Skeletal muscle tissue (tissue), 4 donors: ENCODE results near the gene DPYD. TPM values are rescaled to one million over a fixed set of nuclear protein-coding genes. Genes with fewer than 3 reads are reported as not detected.

ENCODE experiments used
- H3K27ac ChIP-seq: one replicate; pipeline ENCODE4 v1.7.0; 2013; ENCODE audit warnings: mild to moderate bottlenecking, low read depth, low read length, inconsistent platforms
- H3K27me3 ChIP-seq, 3 donors: one replicate each; pipeline ENCODE4 v1.7.0; 2013; ENCODE audit warnings: low read length in 3 of 3; ENCODE audit not compliant: control insufficient read depth in 3 of 3, insufficient read depth in 3 of 3
- H3K36me3 ChIP-seq, 3 donors: one replicate each; pipeline ENCODE4 v1.7.0; 2013; ENCODE audit warnings: low read length in 3 of 3; ENCODE audit not compliant: control insufficient read depth in 3 of 3, insufficient read depth in 3 of 3
- H3K4me1 ChIP-seq, 3 donors: one replicate each; pipeline ENCODE4 v1.7.0; 2013; ENCODE audit warnings: low read length in 3 of 3, mild to moderate bottlenecking in 3 of 3; ENCODE audit not compliant: control insufficient read depth in 3 of 3, insufficient read depth in 3 of 3
- H3K4me3 ChIP-seq, 3 donors: one replicate each; pipeline ENCODE4 v1.7.0; 2013; ENCODE audit warnings: low read length in 3 of 3
- H3K9ac ChIP-seq, 3 donors: one replicate each; pipeline ENCODE4 v1.7.0; 2013; ENCODE audit warnings: low read length in 3 of 3, mild to moderate bottlenecking in 3 of 3, moderate library complexity in 2 of 3, low read depth in 1 of 3
- H3K9me3 ChIP-seq, 3 donors: one replicate each; pipeline ENCODE4 v1.7.0; 2013; ENCODE audit warnings: low read length in 3 of 3; ENCODE audit not compliant: control insufficient read depth in 3 of 3
- total RNA-seq: library from RNA; depleted of rRNA; stranded (reverse); fragments of >200 nt; gene quantifications from one replicate; pipeline ENCODE4 v1.2.3, GENCODE V29; 2014
- donor health status: Osteomylitis.

DPYD gene
- total RNA-seq, 1 donor from 2014 or later, result 18.8 TPM

GRCh38 chr1:97382206-97382605 is 538.6 kb downstream of the DPYD start:
- H3K4me1 ChIP-seq, result no peaks in the 10 kb centered on the region
- no peak overlapping the region for H3K9ac ChIP-seq
- H3K27ac ChIP-seq, result no peak overlapping the region
- H3K4me3 ChIP-seq, result no peak overlapping the region
- peaks cover 0 to 3% (median 0%) of the 10 kb centered on the region in 3 donors for H3K36me3 ChIP-seq
- no peaks in the 10 kb centered on the region for H3K9me3 ChIP-seq
- H3K27me3 ChIP-seq, result no peaks in the 10 kb centered on the region

- H3K27me3 ChIP-seq, result no peaks in the 10 kb centered on the region
- no peak overlapping the region for H3K9ac ChIP-seq
- no peak overlapping the region for H3K27ac ChIP-seq
- H3K4me1 ChIP-seq, result no peaks in the 10 kb centered on the region
- no peaks in the 10 kb centered on the region for H3K9me3 ChIP-seq
- H3K4me3 ChIP-seq, result no peak overlapping the region
- peaks cover 0 to 3% (median 0%) of the 10 kb centered on the region in 3 donors for H3K36me3 ChIP-seq
Observed at GRCh38 chr1:97379387-97380075, 541.3 kb downstream of the DPYD start.

- H3K4me1 ChIP-seq, result no peaks in the 10 kb centered on the region
- H3K4me3 ChIP-seq, result no peak overlapping the region
- no peak overlapping the region for H3K27ac ChIP-seq
- H3K27me3 ChIP-seq, result no peaks in the 10 kb centered on the region
- H3K9ac ChIP-seq, result no peak overlapping the region
- H3K36me3 ChIP-seq, result peaks cover 0 to 3% (median 0%) of the 10 kb centered on the region in 3 donors
- H3K9me3 ChIP-seq, result no peaks in the 10 kb centered on the region
Observed at GRCh38 chr1:97378596-97378995, 542.2 kb downstream of the DPYD start.

- no peak overlapping the region for H3K27ac ChIP-seq
- H3K9me3 ChIP-seq, result no peaks in the 10 kb centered on the region
- H3K9ac ChIP-seq, result no peak overlapping the region
- H3K4me1 ChIP-seq, result no peaks in the 10 kb centered on the region
- H3K36me3 ChIP-seq, result peaks cover 0 to 3% (median 0%) of the 10 kb centered on the region in 3 donors
- no peaks in the 10 kb centered on the region for H3K27me3 ChIP-seq
- no peak overlapping the region for H3K4me3 ChIP-seq
Observed at GRCh38 chr1:97377432-97378034, 543.3 kb downstream of the DPYD start.

- Histone ChIP-seq H3K9me3 (no peaks in the 10 kb centered on the region), H3K27me3 (no peaks in the 10 kb centered on the region), H3K4me1 (no peaks in the 10 kb centered on the region), H3K36me3 (peaks cover 0 to 3% (median 0%) of the 10 kb centered on the region in 3 donors), H3K27ac (no peak overlapping the region), H3K9ac (no peak overlapping the region), H3K4me3 (no peak overlapping the region)
Observed at GRCh38 chr1:97373000-97373399, 547.8 kb downstream of the DPYD start.

- H3K4me1 ChIP-seq, result no peaks in the 10 kb centered on the region
- H3K27me3 ChIP-seq, result no peaks in the 10 kb centered on the region
- peaks cover 0 to 1% (median 0%) of the 10 kb centered on the region in 3 donors for H3K36me3 ChIP-seq
- no peak overlapping the region for H3K27ac ChIP-seq
- H3K9ac ChIP-seq, result no peak overlapping the region
- no peak overlapping the region for H3K4me3 ChIP-seq
- H3K9me3 ChIP-seq, result no peaks in the 10 kb centered on the region
Observed at GRCh38 chr1:97372531-97372930, 548.3 kb downstream of the DPYD start.

- Histone ChIP-seq H3K36me3 (no peaks in the 10 kb centered on the region), H3K4me1 (no peaks in the 10 kb centered on the region), H3K27me3 (no peaks in the 10 kb centered on the region), H3K9ac (no peak overlapping the region), H3K4me3 (no peak overlapping the region), H3K9me3 (no peaks in the 10 kb centered on the region), H3K27ac (no peak overlapping the region)
Observed at GRCh38 chr1:97368296-97368695, 552.5 kb downstream of the DPYD start.

GRCh38 chr1:97366984-97367383 is 553.9 kb downstream of the DPYD start:
- Histone ChIP-seq H3K4me1 (no peaks in the 10 kb centered on the region), H3K27me3 (no peaks in the 10 kb centered on the region), H3K9ac (no peak overlapping the region), H3K9me3 (no peaks in the 10 kb centered on the region), H3K27ac (no peak overlapping the region), H3K4me3 (no peak overlapping the region), H3K36me3 (no peaks in the 10 kb centered on the region)

GRCh38 chr1:97365026-97365425 is 555.8 kb downstream of the DPYD start:
- H3K27me3 ChIP-seq, result no peaks in the 10 kb centered on the region

GRCh38 chr1:97364086-97364485 is 556.7 kb downstream of the DPYD start:
- Histone ChIP-seq H3K27me3 (no peaks in the 10 kb centered on the region), H3K4me1 (no peaks in the 10 kb centered on the region), H3K27ac (no peak overlapping the region), H3K36me3 (no peaks in the 10 kb centered on the region), H3K9me3 (no peaks in the 10 kb centered on the region), H3K9ac (no peak overlapping the region), H3K4me3 (no peak overlapping the region)

More at GRCh38 chr1:97365026-97365425, 555.8 kb downstream of the DPYD start:
- H3K4me3 ChIP-seq, result no peak overlapping the region
- no peak overlapping the region for H3K27ac ChIP-seq
- H3K9me3 ChIP-seq, result no peaks in the 10 kb centered on the region
- no peaks in the 10 kb centered on the region for H3K4me1 ChIP-seq
- no peaks in the 10 kb centered on the region for H3K36me3 ChIP-seq
- H3K9ac ChIP-seq, result no peak overlapping the region
